T-cell (primary cell): Measurements from ENCODE around the gene PLCL1. TPM values are rescaled to one million over a fixed set of nuclear protein-coding genes. Genes with fewer than 3 reads are reported as not detected.

Source experiments
- ATAC-seq, 4 experiments: fragments of 200-7000 bp in 3 of 4; fragments of 150-1000 bp in 1 of 4; cut with Tn5 transposase; replicated peaks in 1 of 4; 1 replicate in 3 of 4; 2 replicates in 1 of 4; pipeline ENCODE4 v1.10.0; 2021; ENCODE audit warnings: moderate library complexity in 3 of 4, mild to moderate bottlenecking in 2 of 4, moderate number of reproducible peaks in 1 of 4
- CTCF ChIA-PET, 2 donors: fragments of 300-600 bp; sonication (Branson Sonifier 250); formaldehyde crosslinking; loops; one replicate each; lab custom pipeline; 2022; ENCODE audit warnings: antibody characterized with exemption in 2 of 2; lab: Charles Lee
- POLR2A ChIA-PET, 2 donors: fragments of 300-600 bp; sonication (Branson Sonifier 250); formaldehyde crosslinking; loops; one replicate each; lab custom pipeline; 2022; ENCODE audit warnings: antibody characterized with exemption in 2 of 2; lab: Charles Lee
- DNase-seq, 35 experiments: peaks; one replicate each; pipeline versions ENCODE4 v3.0.0 to v3.0.0-alpha.2; 2013 to 2023
- H3K27ac ChIP-seq: one replicate; pipeline ENCODE4 v1.5.1; 2013; ENCODE audit warnings: low read length
- H3K27me3 ChIP-seq, 2 experiments: replicated peaks in 1 of 2; 1 replicate in 1 of 2; 2 replicates in 1 of 2; pipeline versions ENCODE4 v1.6.1 to v1.7.0; 2013; ENCODE audit warnings: low read length in 1 of 2, mixed read lengths in 1 of 2; ENCODE audit not compliant: control insufficient read depth in 2 of 2, insufficient read depth in 2 of 2; ENCODE audit errors: extremely low read depth in 1 of 2
- H3K36me3 ChIP-seq, 2 donors: 1 replicate in 1 of 2; 2 replicates in 1 of 2; pipeline versions ENCODE4 v1.6.1 to v1.7.0; 2013; ENCODE audit warnings: low read length in 1 of 2; ENCODE audit not compliant: control insufficient read depth in 2 of 2, insufficient read depth in 1 of 2; ENCODE audit errors: extremely low read depth in 1 of 2
- H3K4me1 ChIP-seq, 2 experiments: 1 replicate in 1 of 2; 2 replicates in 1 of 2; pipeline versions ENCODE4 v1.6.1 to v1.7.0; 2013; ENCODE audit warnings: low read length in 2 of 2, mixed read lengths in 1 of 2; ENCODE audit not compliant: insufficient read depth in 2 of 2, control insufficient read depth in 1 of 2; ENCODE audit errors: extremely low read depth in 1 of 2
- H3K4me3 ChIP-seq, 2 donors: 1 replicate in 1 of 2; 2 replicates in 1 of 2; pipeline versions ENCODE4 v1.5.1 to v1.7.0; 2013; ENCODE audit warnings: mild to moderate bottlenecking in 2 of 2, low read length in 1 of 2, moderate library complexity in 1 of 2; ENCODE audit not compliant: control insufficient read depth in 1 of 2; ENCODE audit errors: extremely low read depth in 1 of 2
- H3K9me3 ChIP-seq: 2 replicates; pipeline ENCODE4 v1.7.0; 2013
- H3K27ac Mint-ChIP-seq, 2 donors: one replicate each; pipeline ENCODE4 v1.8.0; 2020 to 2021; ENCODE audit warnings: mild to moderate bottlenecking in 2 of 2, mixed read lengths in 2 of 2
- H3K27me3 Mint-ChIP-seq, 2 donors: one replicate each; pipeline ENCODE4 v1.8.0; 2021 to 2022; ENCODE audit warnings: mixed read lengths in 2 of 2
- H3K36me3 Mint-ChIP-seq: one replicate; pipeline ENCODE4 v1.8.0; 2021; ENCODE audit warnings: mixed read lengths
- H3K4me1 Mint-ChIP-seq, 3 donors: one replicate each; pipeline ENCODE4 v1.8.0; 2020 to 2022; ENCODE audit warnings: mixed read lengths in 3 of 3, mild to moderate bottlenecking in 1 of 3
- H3K4me3 Mint-ChIP-seq, 3 donors: one replicate each; pipeline ENCODE4 v1.8.0; 2020 to 2022; ENCODE audit warnings: mild to moderate bottlenecking in 3 of 3, mixed read lengths in 3 of 3, moderate library complexity in 3 of 3
- H3K9me3 Mint-ChIP-seq, 3 donors: one replicate each; pipeline ENCODE4 v1.8.0; 2020 to 2022; ENCODE audit warnings: mixed read lengths in 3 of 3
- WGBS: methylation state at CpG from one replicate; pipeline ENCODE4 v1.1.5; 2013; ENCODE audit warnings: missing lambda C conversion rate; ENCODE audit not compliant: insufficient coverage; 5-methylcytosine and 5-hydroxymethylcytosine counted together
- total RNA-seq, 35 experiments: library from RNA in 6 of 35; stranded (reverse) in 6 of 35; fragments of 120-200 nt in 1 of 35; gene quantifications; one replicate each; pipeline versions ENCODE4 v1.2.1 to v1.2.4 and lab custom pipeline; 2013 to 2026

Gene PLCL1
- total RNA-seq, 5 donors from 2014 or later (not counting 1 experiment from before 2014, with no cell fraction given): 15.3 to 24.7 (median 20.3) TPM

DNA sequence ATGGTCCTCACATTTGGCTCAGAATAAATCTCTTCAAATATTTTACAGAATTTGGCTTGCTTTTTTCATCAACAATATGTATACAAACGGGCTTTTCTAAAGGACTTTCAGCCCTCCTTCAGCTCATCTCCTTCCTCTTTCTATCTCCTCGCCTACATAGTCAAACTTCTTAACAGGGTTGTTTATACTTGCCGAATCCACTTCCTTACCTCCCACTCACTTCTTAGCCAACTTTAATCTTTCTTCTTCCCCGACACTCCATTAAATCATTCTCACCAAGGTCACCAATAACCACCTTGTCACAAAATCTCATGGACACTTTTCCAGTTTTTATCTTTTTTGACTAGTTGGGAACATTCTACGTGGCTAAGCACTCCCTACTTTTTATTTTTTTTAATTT, 325.2 kb downstream of the PLCL1 start:
- ChIA-PET POLR2A (no interaction called here), CTCF (no interaction called here)
- Mint-ChIP-seq H3K27me3 (no peaks in the 10 kb centered on the region), H3K9me3 (no peaks in the 10 kb centered on the region), H3K27ac (no peak overlapping the region), H3K36me3 (peaks cover 31% of the 10 kb centered on the region), H3K4me1 (peaks cover 0 to 7% (median 0%) of the 10 kb centered on the region in 3 donors), H3K4me3 (no peak overlapping the region)
- ATAC-seq: no peak
- Histone ChIP-seq H3K36me3 (peaks cover 0 to 2% of the 10 kb centered on the region in 2 donors), H3K27me3 (no peaks in the 10 kb centered on the region), H3K4me3 (no peak overlapping the region), H3K27ac (no peak overlapping the region), H3K4me1 (peaks cover 0 to 4% of the 10 kb centered on the region in 2 experiments), H3K9me3 (no peaks in the 10 kb centered on the region)
- DNase-seq: no peak
- 40% methylated on average over 5 of the region's 5 CpGs for WGBS

DNA sequence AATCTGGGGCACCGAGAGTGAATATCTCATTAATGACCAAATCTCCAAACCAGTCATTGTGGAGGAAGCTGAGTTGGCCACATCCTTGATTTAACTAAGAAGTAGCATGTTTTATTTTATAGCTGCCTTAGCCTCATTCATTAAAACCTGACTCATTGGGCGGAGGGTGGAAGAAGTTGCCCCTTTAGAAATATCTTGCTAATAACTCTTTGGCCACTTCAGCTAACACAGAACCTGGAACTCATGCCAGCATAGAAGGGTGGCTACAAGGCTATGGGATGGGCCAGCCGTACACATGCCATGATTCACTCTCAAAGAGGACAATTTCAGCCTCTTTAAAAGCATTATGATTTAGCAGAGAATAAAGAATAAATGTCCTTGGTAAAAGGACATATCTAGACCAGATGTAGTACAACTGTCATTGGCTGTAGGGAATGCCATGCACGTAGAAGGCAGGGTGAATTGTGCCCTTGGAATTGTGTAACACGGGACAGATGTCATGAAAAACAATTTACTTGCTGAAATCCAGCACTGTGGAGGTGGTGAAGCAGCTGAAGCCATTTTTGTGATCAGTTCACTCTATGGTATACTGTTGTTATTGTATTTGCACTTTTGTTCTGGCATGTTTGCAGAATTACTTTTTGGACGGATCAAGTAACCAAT, 330.0 kb downstream of the PLCL1 start:
- H3K27ac ChIP-seq: no peak overlapping the region
- Mint-ChIP-seq H3K4me1 (peaks cover 0 to 6% (median 0%) of the 10 kb centered on the region in 3 donors), H3K27me3 (no peaks in the 10 kb centered on the region), H3K9me3 (no peaks in the 10 kb centered on the region), H3K27ac (no peak overlapping the region), H3K36me3 (peaks cover 40% of the 10 kb centered on the region), H3K4me3 (no peak overlapping the region)
- no peak for DNase-seq
- WGBS: 82% methylated on average over 2 of the region's 6 CpGs
- H3K4me1 ChIP-seq: peaks cover 0 to 1% of the 10 kb centered on the region in 2 experiments
- ChIA-PET CTCF (no interaction called here), POLR2A (no interaction called here)
- no peak overlapping the region for H3K4me3 ChIP-seq
- peaks cover 0 to 2% of the 10 kb centered on the region in 2 donors for H3K36me3 ChIP-seq
- H3K9me3 ChIP-seq: no peaks in the 10 kb centered on the region
- no peak for ATAC-seq
- H3K27me3 ChIP-seq: no peaks in the 10 kb centered on the region

DNA sequence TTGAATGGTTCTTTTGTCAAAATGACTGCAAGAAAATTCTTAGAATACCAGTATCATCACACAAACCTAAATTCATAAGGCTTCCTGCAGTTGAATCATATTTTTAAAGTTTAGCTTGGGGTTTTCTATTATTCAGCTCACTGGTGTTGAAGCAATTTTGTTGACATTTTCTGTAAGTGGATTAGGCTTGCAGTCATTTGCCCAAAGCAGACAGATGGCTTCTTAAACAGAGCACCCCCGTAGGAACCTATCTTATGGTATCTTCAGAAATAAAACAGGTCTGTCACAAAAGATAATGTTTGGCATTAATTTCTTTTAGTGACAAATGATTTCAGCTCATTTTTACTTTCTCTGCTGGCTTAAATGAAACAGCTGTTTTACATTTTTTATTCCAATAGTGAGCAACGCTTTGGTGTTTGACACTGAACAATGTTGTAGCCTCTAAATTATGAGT, 331.1 kb downstream of the PLCL1 start:
- peaks cover 0 to 2% of the 10 kb centered on the region in 2 donors for H3K36me3 ChIP-seq
- H3K4me3 Mint-ChIP-seq: no peak overlapping the region
- no CpG with 5 or more reads among the region's 2 CpGs for WGBS
- H3K4me1 ChIP-seq: no peaks in the 10 kb centered on the region
- H3K36me3 Mint-ChIP-seq: peaks cover 37% of the 10 kb centered on the region
- no peaks in the 10 kb centered on the region for H3K4me1 Mint-ChIP-seq
- H3K9me3 Mint-ChIP-seq: no peaks in the 10 kb centered on the region
- ChIA-PET CTCF (no interaction called here), POLR2A (no interaction called here)
- no peaks in the 10 kb centered on the region for H3K27me3 Mint-ChIP-seq
- no peak overlapping the region for H3K4me3 ChIP-seq
- H3K27ac Mint-ChIP-seq: no peak overlapping the region
- H3K9me3 ChIP-seq: no peaks in the 10 kb centered on the region
- no peaks in the 10 kb centered on the region for H3K27me3 ChIP-seq
- DNase-seq (no peak), ATAC-seq (no peak)
- H3K27ac ChIP-seq: no peak overlapping the region

DNA sequence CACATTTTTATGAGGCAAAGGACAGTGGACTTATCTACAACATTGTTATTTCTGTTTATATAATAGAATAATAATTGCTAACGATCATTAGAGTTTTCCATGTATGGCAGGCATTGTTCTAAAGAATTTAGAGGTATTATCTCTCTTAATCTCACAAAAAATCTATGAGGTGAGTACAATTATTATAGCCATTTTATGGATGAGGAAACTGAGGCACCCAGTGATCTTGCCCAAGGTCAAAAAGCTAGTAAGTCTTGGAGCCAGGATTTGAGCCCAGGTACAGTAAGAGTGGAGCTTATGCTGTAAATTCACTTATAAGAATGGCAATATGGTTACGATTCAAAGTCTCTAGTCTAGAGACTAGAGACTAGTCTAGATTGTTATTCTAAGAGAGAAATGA, 331.7 kb downstream of the PLCL1 start:
- H3K4me3 Mint-ChIP-seq: no peak overlapping the region
- H3K36me3 ChIP-seq: peaks cover 0 to under 1% of the 10 kb centered on the region in 2 donors
- ATAC-seq (no peak), DNase-seq (no peak)
- H3K27ac Mint-ChIP-seq: no peak overlapping the region
- no peaks in the 10 kb centered on the region for H3K27me3 Mint-ChIP-seq
- H3K27me3 ChIP-seq: no peaks in the 10 kb centered on the region
- H3K4me3 ChIP-seq: no peak overlapping the region
- ChIA-PET CTCF (no interaction called here), POLR2A (no interaction called here)
- H3K4me1 Mint-ChIP-seq: no peaks in the 10 kb centered on the region
- H3K9me3 Mint-ChIP-seq: no peaks in the 10 kb centered on the region
- no CpG with 5 or more reads among the region's 2 CpGs for WGBS
- H3K9me3 ChIP-seq: no peaks in the 10 kb centered on the region
- peaks cover 31% of the 10 kb centered on the region for H3K36me3 Mint-ChIP-seq
- H3K27ac ChIP-seq: no peak overlapping the region
- no peaks in the 10 kb centered on the region for H3K4me1 ChIP-seq

DNA sequence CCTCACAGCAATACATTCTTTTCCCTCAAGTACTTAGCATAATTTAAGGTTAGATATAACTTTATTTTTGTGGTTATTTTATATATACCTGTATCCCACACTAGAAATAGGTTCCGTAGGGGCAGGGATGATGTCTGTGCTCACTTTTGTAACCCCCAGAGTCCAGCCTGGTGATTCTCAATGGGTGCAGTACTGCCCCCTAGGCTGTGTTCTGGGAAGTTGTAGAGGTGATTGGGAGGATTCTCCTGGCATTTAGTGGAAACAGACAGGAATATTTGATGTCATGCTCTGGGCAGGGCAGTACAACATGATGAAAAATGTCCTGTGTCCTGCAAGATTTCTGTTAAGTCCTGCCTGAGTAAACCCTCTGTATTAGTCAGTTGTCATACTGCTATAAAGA, 333.3 kb downstream of the PLCL1 start:
- H3K27ac ChIP-seq: no peak overlapping the region
- DNase-seq (no peak), ATAC-seq (no peak)
- Mint-ChIP-seq H3K4me1 (peaks cover 0 to 3% (median 2%) of the 10 kb centered on the region in 3 donors), H3K27ac (no peak overlapping the region), H3K27me3 (no peaks in the 10 kb centered on the region), H3K4me3 (no peak overlapping the region), H3K9me3 (no peaks in the 10 kb centered on the region), H3K36me3 (peaks cover 20% of the 10 kb centered on the region)
- no peaks in the 10 kb centered on the region for H3K4me1 ChIP-seq
- no peak overlapping the region for H3K4me3 ChIP-seq
- POLR2A ChIA-PET: no interaction called here
- H3K27me3 ChIP-seq: no peaks in the 10 kb centered on the region
- no CpG with 5 or more reads among the region's 1 CpG for WGBS
- CTCF ChIA-PET: no interaction called here
- H3K36me3 ChIP-seq: no peaks in the 10 kb centered on the region
- no peaks in the 10 kb centered on the region for H3K9me3 ChIP-seq

DNA sequence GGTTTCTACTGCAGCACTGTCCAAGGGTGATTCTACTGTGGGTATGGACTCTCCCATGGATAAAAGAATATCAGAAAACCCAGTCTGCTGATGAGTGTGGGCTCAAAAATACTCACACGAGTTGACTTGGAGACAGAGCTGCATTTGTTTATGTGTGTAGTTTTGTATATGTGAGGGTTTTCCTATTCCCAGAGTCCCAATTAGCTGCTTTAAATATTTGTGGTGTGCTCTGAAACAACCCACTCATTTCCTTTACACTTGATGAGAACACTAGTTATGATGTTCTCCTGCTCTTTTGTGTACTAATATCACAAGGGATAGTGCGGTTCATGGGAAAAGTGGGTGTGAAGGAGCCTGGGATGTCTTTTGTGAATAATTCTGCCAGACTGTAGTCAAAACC, 337.3 kb downstream of the PLCL1 start:
- Mint-ChIP-seq H3K36me3 (peaks cover 22% of the 10 kb centered on the region), H3K9me3 (no peaks in the 10 kb centered on the region), H3K4me3 (no peak overlapping the region), H3K4me1 (peaks cover 17 to 20% (median 17%) of the 10 kb centered on the region in 3 donors), H3K27ac (no peak overlapping the region), H3K27me3 (no peaks in the 10 kb centered on the region)
- peaks cover 0 to 3% of the 10 kb centered on the region in 2 experiments for H3K4me1 ChIP-seq
- no CpG with 5 or more reads among the region's 2 CpGs for WGBS
- H3K27ac ChIP-seq: no peak overlapping the region
- no peaks in the 10 kb centered on the region for H3K27me3 ChIP-seq
- no peaks in the 10 kb centered on the region for H3K9me3 ChIP-seq
- no peak overlapping the region for H3K4me3 ChIP-seq
- ATAC-seq (no peak), DNase-seq (no peak)
- CTCF ChIA-PET: no interaction called here
- POLR2A ChIA-PET: no interaction called here
- no peaks in the 10 kb centered on the region for H3K36me3 ChIP-seq
